PC-3 (cell line): ENCODE measurements around the gene RBBP8NL. TPM values are rescaled to one million over a fixed set of nuclear protein-coding genes. Genes with fewer than 3 reads are reported as not detected.

Experiments
- ATAC-seq: fragments of 200-7000 bp; cut with Tn5 transposase; 2 replicates; pipeline ENCODE4 v1.9.1; 2020; ENCODE audit warnings: mild to moderate bottlenecking, moderate library complexity
- BruUV-seq: library from RNA; stranded (reverse); fragments of 400-500 nt; replicated peaks from 2 replicates; lab custom pipeline; 2021; lab: Mats Ljungman, UMichigan
- CTCF ChIA-PET: fragments of 300-600 bp; sonication (Branson Sonifier 250); formaldehyde crosslinking; loops from one replicate; lab custom pipeline; 2022; ENCODE audit warnings: antibody characterized with exemption; lab: Charles Lee
- POLR2A ChIA-PET: fragments of 300-600 bp; sonication (Branson Sonifier 250); formaldehyde crosslinking; loops from one replicate; lab custom pipeline; 2022; ENCODE audit warnings: antibody characterized with exemption; ENCODE audit not compliant: unreplicated experiment; lab: Charles Lee
- DNase-seq: peaks from one replicate; pipeline ENCODE4 v3.0.0-alpha.2; 2015
- H2AFZ ChIP-seq: fragments of 300-600 bp; sonication (generic); 2 replicates; pipeline ENCODE4 v1.6.0; 2016; ENCODE audit warnings: antibody characterized with exemption, low read length
- H3F3A ChIP-seq: fragments of 300-600 bp; sonication (generic); one replicate; pipeline ENCODE4 v1.6.0; 2017; ENCODE audit warnings: antibody characterized with exemption, low read length, control low read depth, mild to moderate bottlenecking; ENCODE audit not compliant: unreplicated experiment
- H3K27ac ChIP-seq: fragments of 300-600 bp; sonication (generic); 2 replicates; pipeline ENCODE4 v1.5.1; 2016; ENCODE audit warnings: mild to moderate bottlenecking, low read length
- H3K27me3 ChIP-seq: fragments of 300-600 bp; sonication (generic); 2 replicates; pipeline ENCODE4 v1.6.1; 2016; ENCODE audit warnings: low read length, mixed read lengths
- H3K36me3 ChIP-seq: fragments of 300-600 bp; sonication (generic); 2 replicates; pipeline ENCODE4 v1.6.1; 2016; ENCODE audit warnings: low read depth, mixed run types, low read length, mixed read lengths
- H3K4me1 ChIP-seq: fragments of 300-600 bp; sonication (generic); 2 replicates; pipeline ENCODE4 v1.5.1; 2016; ENCODE audit warnings: low read length; ENCODE audit not compliant: insufficient read depth
- H3K4me2 ChIP-seq: fragments of 300-600 bp; sonication (generic); 2 replicates; pipeline ENCODE4 v1.6.0; 2016; ENCODE audit warnings: low read length
- H3K4me3 ChIP-seq: fragments of 300-600 bp; sonication (generic); 2 replicates; pipeline ENCODE4 v1.5.1; 2016; ENCODE audit warnings: mild to moderate bottlenecking, low read length, mixed read lengths
- H3K79me2 ChIP-seq: fragments of 300-600 bp; sonication (generic); 2 replicates; pipeline ENCODE4 v1.6.1; 2017; ENCODE audit warnings: low read length, mixed read lengths
- H3K9ac ChIP-seq: fragments of 300-600 bp; sonication (generic); 2 replicates; pipeline ENCODE4 v1.6.0; 2016; ENCODE audit warnings: mild to moderate bottlenecking, low read length
- H3K9me2 ChIP-seq: fragments of 300-600 bp; sonication (generic); replicated peaks from 2 replicates; pipeline ENCODE4 v1.6.1; 2016; ENCODE audit warnings: mixed run types, low read length, mixed read lengths
- H3K9me3 ChIP-seq: fragments of 300-600 bp; sonication (generic); 2 replicates; pipeline ENCODE4 v1.6.1; 2016; ENCODE audit warnings: low read length, mixed read lengths
- H4K20me1 ChIP-seq: fragments of 300-600 bp; sonication (generic); 2 replicates; pipeline ENCODE4 v1.6.1; 2016; ENCODE audit warnings: low read length, mixed read lengths
- CTCF ChIP-seq: fragments of 300-600 bp; sonication (generic); conservative IDR thresholded peaks from 2 replicates; pipeline ENCODE4 v1.5.1; 2017; ENCODE audit warnings: antibody characterized with exemption, low read depth, mild to moderate bottlenecking, low read length
- EZH2 ChIP-seq: fragments of 300-600 bp; sonication (generic); IDR thresholded peaks from one replicate; pipeline ENCODE4 v1.6.1; 2017; ENCODE audit warnings: antibody characterized with exemption, mild to moderate bottlenecking, low read length; ENCODE audit not compliant: unreplicated experiment
- EZH2phosphoT487 ChIP-seq: fragments of 300-600 bp; sonication (generic); IDR thresholded peaks from 2 replicates; pipeline ENCODE4 v1.6.1; 2018; ENCODE audit warnings: mild to moderate bottlenecking, antibody characterized with exemption, low read length, borderline replicate concordance
- intact Hi-C: fragments of 100-400 bp; cut with micrococcal nuclease; formaldehyde crosslinking; loops from 2 replicates; pipeline ENCODE4 v1.9.0; 2023
- total RNA-seq: library from RNA; depleted of rRNA; stranded (reverse); fragments of >200 nt; gene quantifications from 2 replicates; pipeline ENCODE4 v1.2.3, GENCODE V29; 2014

RBBP8NL gene
- total RNA-seq, 1 experiment from 2014 or later, result 9.4 TPM

GRCh38 chr20:62367136-62367632, 60.2 kb downstream of the RBBP8NL start, which contains the start of gene LAMA5:
LAMA5 (minus strand) TSS chr20:62367312; CDS start chr20:62367245, 67 bp downstream.
- Histone ChIP-seq H3K79me2 (peaks cover 47% of the 10 kb centered on the region), H3K9ac (peak within 1 kb of the TSS; percentile 85), H3K4me2 (peak within 1 kb of the TSS; percentile 89), H3K36me3 (peaks cover 11% of the 10 kb centered on the region; the same call in 1 of the 2 replicates), H3F3A (no peaks in the 10 kb centered on the region), H3K9me3 (no peaks in the 10 kb centered on the region), H4K20me1 (peaks cover 34% of the 10 kb centered on the region), H2AFZ (peak within 1 kb of the TSS; percentile 75), H3K27me3 (no peaks in the 10 kb centered on the region), H3K4me1 (peaks cover 71% of the 10 kb centered on the region), H3K9me2 (no peaks in the 10 kb centered on the region), H3K27ac (peak within 1 kb of the TSS; percentile 81), H3K4me3 (peak within 1 kb of the TSS; percentile 80)
- ChIA-PET CTCF (interaction anchor here (0.5 to 3.2 kb wide), 3 partner anchors 15 to 65 kb away, joined by 3 to 18 read pairs (median 5); no protein-coding TSS in a partner anchor), POLR2A (no interaction called here)
- TF ChIP-seq EZH2phosphoT487 (no peak), EZH2 (no peak), CTCF (no peak)
- ATAC-seq (peak; percentile 14), DNase-seq (peak; percentile 59)
- BruUV-seq, result no TSS peak
- intact Hi-C loops, result loop anchor here (5.0 kb wide), 1 partner anchor 65 kb away; the partner anchor contains the start of gene ADRM1

- Histone ChIP-seq H3F3A (no peaks in the 10 kb centered on the region), H3K9ac (peak overlapping the region; percentile 85), H3K4me2 (peak overlapping the region; percentile 89), H4K20me1 (peaks cover 36% of the 10 kb centered on the region), H2AFZ (no peak overlapping the region), H3K27me3 (no peaks in the 10 kb centered on the region), H3K4me1 (peaks cover 78% of the 10 kb centered on the region), H3K9me3 (no peaks in the 10 kb centered on the region), H3K4me3 (peak overlapping the region; percentile 80), H3K27ac (peak overlapping the region; percentile 81), H3K36me3 (peaks cover 16% of the 10 kb centered on the region; the same call in 1 of the 2 replicates), H3K79me2 (peaks cover 54% of the 10 kb centered on the region), H3K9me2 (no peaks in the 10 kb centered on the region)
- ChIA-PET POLR2A (interaction anchor here (1.0 kb wide), 1 partner anchor 428 kb away, joined by 5 read pairs; no protein-coding TSS in a partner anchor), CTCF (interaction anchor here (0.8 to 3.2 kb wide), 4 partner anchors 9 to 17 kb away, joined by 4 to 18 read pairs (median 7); no protein-coding TSS in a partner anchor)
- peak; percentile 13 for ATAC-seq
- peak; percentile 71 for DNase-seq
- BruUV-seq, result no TSS peak
- TF ChIP-seq EZH2, result no peak
- TF ChIP-seq EZH2phosphoT487, result no peak
- no peak for TF ChIP-seq CTCF
- intact Hi-C loops, result loop anchor here (5.0 kb wide), 1 partner anchor 64 kb away; the partner anchor contains the start of gene ADRM1
Measured at GRCh38 chr20:62366370-62367135, 60.8 kb downstream of the RBBP8NL start.
